Measurements from ENCODE around the gene CEP162. TPM values are rescaled to one million over a fixed set of nuclear protein-coding genes. Genes with fewer than 3 reads are reported as not detected.
"Not testable (repeated sequence)": the region's sequence is repeated elsewhere in the genome, so short reads cannot be mapped to it uniquely, and the experiment has no call there.

The CEP162 gene
- total RNA-seq, 2 donors from 2014 or later = 29.7 to 39.2 TPM

DNA sequence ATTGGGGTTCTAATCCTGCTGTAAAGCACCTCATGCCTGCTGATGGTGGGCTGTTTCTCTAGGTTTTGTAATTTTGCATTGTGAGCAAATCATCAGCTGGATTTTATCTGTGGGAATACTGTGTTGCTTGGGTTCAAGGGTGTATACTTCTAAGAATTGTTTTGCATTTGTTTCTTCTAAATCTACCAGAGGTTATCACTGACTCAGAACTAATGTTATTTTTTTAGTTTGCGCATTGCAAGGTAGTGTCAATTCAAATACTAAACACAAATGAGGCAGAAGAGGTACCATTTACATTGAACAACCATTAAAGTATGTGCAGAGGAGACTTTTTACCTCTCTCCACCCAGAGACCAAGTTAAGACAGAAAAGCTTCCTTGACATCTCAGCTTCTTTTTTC lies 60.0 kb downstream of the CEP162 start:
- no peaks in the 10 kb centered on the region for H3K27me3 Mint-ChIP-seq (ENCODE audit: insufficient read depth)
- H3K27ac ChIP-seq (ENCODE audit: low read depth, low read length) = no peak overlapping the region
- no peaks in the 10 kb centered on the region for H3K9me3 Mint-ChIP-seq
- H3K36me3 ChIP-seq (ENCODE audit: control insufficient read depth, insufficient read depth, low read length) = peaks cover 50% of the 10 kb centered on the region
- H3K36me3 Mint-ChIP-seq (ENCODE audit: low read depth) = peaks cover 41% of the 10 kb centered on the region
- H3K27ac Mint-ChIP-seq = no peak overlapping the region
- peaks cover 11% of the 10 kb centered on the region for H3K4me1 Mint-ChIP-seq
- no peaks in the 10 kb centered on the region for H3K9me3 ChIP-seq (ENCODE audit: control insufficient read depth, low read length)
- no peaks in the 10 kb centered on the region for H3K27me3 ChIP-seq (ENCODE audit: control insufficient read depth, insufficient read depth, low read length, poor library complexity, severe bottlenecking)
- H3K4me1 ChIP-seq (ENCODE audit: control insufficient read depth, insufficient read depth, low read length) = peaks cover 9% of the 10 kb centered on the region
- TF ChIP-seq, protein P1, sequence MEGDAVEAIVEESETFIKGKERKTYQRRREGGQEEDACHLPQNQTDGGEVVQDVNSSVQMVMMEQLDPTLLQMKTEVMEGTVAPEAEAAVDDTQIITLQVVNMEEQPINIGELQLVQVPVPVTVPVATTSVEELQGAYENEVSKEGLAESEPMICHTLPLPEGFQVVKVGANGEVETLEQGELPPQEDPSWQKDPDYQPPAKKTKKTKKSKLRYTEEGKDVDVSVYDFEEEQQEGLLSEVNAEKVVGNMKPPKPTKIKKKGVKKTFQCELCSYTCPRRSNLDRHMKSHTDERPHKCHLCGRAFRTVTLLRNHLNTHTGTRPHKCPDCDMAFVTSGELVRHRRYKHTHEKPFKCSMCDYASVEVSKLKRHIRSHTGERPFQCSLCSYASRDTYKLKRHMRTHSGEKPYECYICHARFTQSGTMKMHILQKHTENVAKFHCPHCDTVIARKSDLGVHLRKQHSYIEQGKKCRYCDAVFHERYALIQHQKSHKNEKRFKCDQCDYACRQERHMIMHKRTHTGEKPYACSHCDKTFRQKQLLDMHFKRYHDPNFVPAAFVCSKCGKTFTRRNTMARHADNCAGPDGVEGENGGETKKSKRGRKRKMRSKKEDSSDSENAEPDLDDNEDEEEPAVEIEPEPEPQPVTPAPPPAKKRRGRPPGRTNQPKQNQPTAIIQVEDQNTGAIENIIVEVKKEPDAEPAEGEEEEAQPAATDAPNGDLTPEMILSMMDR (conservative IDR thresholded peaks at IDR 0.05) = no peak
- 100% methylated on average over 1 of the region's 1 CpG; no CpG with 5 or more reads in 1 of the 2 experiments for WGBS, 2 experiments (ENCODE audit: insufficient coverage in 1 of 2, insufficient read length in 1 of 2)
- H3K4me3 ChIP-seq (ENCODE audit: low read length) = no peak overlapping the region
- no peak overlapping the region for H3K9ac ChIP-seq (ENCODE audit: extremely low read depth, low read length, poor library complexity, severe bottlenecking)
- H3K4me3 Mint-ChIP-seq = no peak overlapping the region
- no peak for DNase-seq

DNA sequence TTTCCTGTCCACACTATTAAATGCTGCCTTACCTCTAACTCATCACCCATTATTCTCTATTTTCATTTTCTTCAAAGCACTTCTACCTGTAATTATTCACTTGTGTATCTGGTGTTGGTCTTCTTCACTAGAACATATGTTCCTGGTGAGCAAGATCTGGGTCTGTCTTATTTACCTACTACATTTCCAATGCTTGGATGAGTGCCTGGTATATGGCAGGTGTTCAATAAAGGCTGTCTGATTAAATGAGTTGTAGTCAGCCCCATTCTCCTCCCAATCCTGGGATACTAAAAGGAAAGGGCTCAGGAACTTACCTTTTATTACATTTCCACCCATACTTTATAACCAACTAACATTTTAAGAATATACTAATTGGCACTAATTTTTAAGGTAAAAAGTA lies 61.0 kb downstream of the CEP162 start:
- TF ChIP-seq, protein P1 (conservative IDR thresholded peaks at IDR 0.05) = no peak
- Histone ChIP-seq H3K9ac (ENCODE audit: extremely low read depth, low read length, poor library complexity, severe bottlenecking) (no peak overlapping the region), H3K36me3 (ENCODE audit: control insufficient read depth, insufficient read depth, low read length) (peaks cover 56% of the 10 kb centered on the region), H3K27me3 (ENCODE audit: control insufficient read depth, insufficient read depth, low read length, poor library complexity, severe bottlenecking) (no peaks in the 10 kb centered on the region), H3K9me3 (ENCODE audit: control insufficient read depth, low read length) (no peaks in the 10 kb centered on the region), H3K27ac (ENCODE audit: low read depth, low read length) (no peak overlapping the region), H3K4me3 (ENCODE audit: low read length) (no peak overlapping the region), H3K4me1 (ENCODE audit: control insufficient read depth, insufficient read depth, low read length) (peaks cover 5% of the 10 kb centered on the region)
- Mint-ChIP-seq H3K36me3 (ENCODE audit: low read depth) (peaks cover 45% of the 10 kb centered on the region), H3K27me3 (ENCODE audit: insufficient read depth) (no peaks in the 10 kb centered on the region), H3K27ac (no peak overlapping the region), H3K4me3 (no peak overlapping the region), H3K4me1 (peaks cover 6% of the 10 kb centered on the region), H3K9me3 (no peaks in the 10 kb centered on the region)
- DNase-seq = no peak

DNA sequence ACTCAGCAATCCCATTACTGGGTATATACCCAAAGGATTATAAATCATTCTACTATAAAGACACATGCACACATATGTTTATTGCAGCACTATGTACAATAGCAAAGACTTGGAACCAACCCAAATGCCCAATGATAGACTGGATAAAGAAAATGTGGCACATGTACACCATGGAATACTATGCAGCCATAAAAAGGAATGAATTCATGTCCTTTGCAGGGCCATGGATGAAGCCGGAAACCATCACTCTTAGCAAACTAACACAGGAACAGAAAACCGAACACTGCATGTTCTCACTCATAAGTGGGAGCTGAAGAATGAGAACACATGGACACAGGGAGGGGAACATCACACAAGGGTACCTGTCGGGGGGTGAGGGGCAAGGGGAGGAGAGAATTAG lies 63.1 kb downstream of the CEP162 start:
- not testable (repeated sequence) for H3K27ac ChIP-seq (ENCODE audit: low read depth, low read length)

DNA sequence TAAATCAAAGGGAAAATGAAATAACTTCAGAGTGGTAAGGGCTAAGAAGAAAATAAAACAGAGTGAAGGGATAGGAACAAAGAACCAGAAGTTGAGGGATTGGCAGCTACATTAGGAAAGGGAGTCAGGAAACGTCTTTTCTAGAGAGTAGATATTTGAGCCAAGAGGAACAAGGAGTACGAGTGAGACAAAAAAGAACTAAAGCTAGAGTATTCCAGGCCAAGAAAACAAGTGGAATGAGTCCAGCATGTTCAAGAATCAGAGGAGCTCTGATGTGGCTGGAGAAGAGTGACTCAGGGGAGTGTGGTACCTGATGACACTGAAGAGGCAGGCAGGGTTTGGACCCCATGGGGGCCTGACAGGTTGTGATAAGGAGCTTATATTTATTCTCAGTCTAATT lies 66.3 kb downstream of the CEP162 start:
- 82 to 90% methylated on average over 2 of the region's 2 CpGs for WGBS, 2 experiments (ENCODE audit: insufficient coverage in 1 of 2, insufficient read length in 1 of 2)
- peaks cover 47% of the 10 kb centered on the region for H3K36me3 ChIP-seq (ENCODE audit: control insufficient read depth, insufficient read depth, low read length)
- Mint-ChIP-seq H3K4me3 (no peak overlapping the region), H3K36me3 (ENCODE audit: low read depth) (peaks cover 47% of the 10 kb centered on the region), H3K4me1 (peaks cover 6% of the 10 kb centered on the region), H3K27me3 (ENCODE audit: insufficient read depth) (no peaks in the 10 kb centered on the region), H3K27ac (no peak overlapping the region), H3K9me3 (no peaks in the 10 kb centered on the region)
- no peaks in the 10 kb centered on the region for H3K4me1 ChIP-seq (ENCODE audit: control insufficient read depth, insufficient read depth, low read length)
- H3K9me3 ChIP-seq (ENCODE audit: control insufficient read depth, low read length) = no peaks in the 10 kb centered on the region
- TF ChIP-seq, protein P1 (conservative IDR thresholded peaks at IDR 0.05) = no peak
- no peak for DNase-seq
- H3K27me3 ChIP-seq (ENCODE audit: control insufficient read depth, insufficient read depth, low read length, poor library complexity, severe bottlenecking) = no peaks in the 10 kb centered on the region
- H3K4me3 ChIP-seq (ENCODE audit: low read length) = no peak overlapping the region
- no peak overlapping the region for H3K27ac ChIP-seq (ENCODE audit: low read depth, low read length)
- no peak overlapping the region for H3K9ac ChIP-seq (ENCODE audit: extremely low read depth, low read length, poor library complexity, severe bottlenecking)

More for the DNA sequence above, 63.1 kb downstream of the CEP162 start:
- H3K27me3 ChIP-seq (ENCODE audit: control insufficient read depth, insufficient read depth, low read length, poor library complexity, severe bottlenecking); H3K4me3 ChIP-seq (ENCODE audit: low read length); H3K27me3 Mint-ChIP-seq (ENCODE audit: insufficient read depth); H3K9me3 ChIP-seq (ENCODE audit: control insufficient read depth, low read length); DNase-seq; H3K9me3 Mint-ChIP-seq; H3K4me3 Mint-ChIP-seq; H3K4me1 Mint-ChIP-seq; H3K27ac Mint-ChIP-seq; H3K9ac ChIP-seq (ENCODE audit: extremely low read depth, low read length, poor library complexity, severe bottlenecking); H3K4me1 ChIP-seq (ENCODE audit: control insufficient read depth, insufficient read depth, low read length): not testable (repeated sequence)
- H3K36me3 Mint-ChIP-seq (ENCODE audit: low read depth) = peaks cover 44% of the 10 kb centered on the region
- H3K36me3 ChIP-seq (ENCODE audit: control insufficient read depth, insufficient read depth, low read length) = peaks cover 58% of the 10 kb centered on the region
- WGBS, 2 experiments (ENCODE audit: insufficient coverage in 1 of 2, insufficient read length in 1 of 2) = 92 to 100% methylated on average over 1 to 3 of the region's 3 CpGs

Data from endodermal cell (in vitro differentiated cells).